HEK293 (cell line): ENCODE results near the gene DENND6B.

ENCODE experiments used
- CTCF ChIA-PET: fragments of 350-600 bp; formaldehyde crosslinking; extraction: SDS; loops from one replicate; lab custom pipeline; 2021; ENCODE audit warnings: antibody characterized with exemption; lab: Yijun Ruan, JAX
- POLR2A ChIA-PET: fragments of 300-600 bp; formaldehyde crosslinking; extraction: SDS; loops from one replicate; lab custom pipeline; 2020; ENCODE audit warnings: antibody characterized with exemption, inconsistent platforms; lab: Yijun Ruan, JAX
- H3K27ac ChIP-seq: fragments of 200-500 bp; sonication (Bioruptor generic); 2 replicates; pipeline ENCODE4 v1.5.1; 2014; ENCODE audit warnings: low read depth, low read length, control low read depth, inconsistent platforms; ENCODE audit errors: extremely low read depth
- H3K36me3 ChIP-seq, 2 experiments: fragments of 200-500 bp in 1 of 2; sonication (Bioruptor generic) in 1 of 2; 1 replicate in 1 of 2; 2 replicates in 1 of 2; pipeline ENCODE4 v1.5.1; 2014 to 2017; ENCODE audit warnings: inconsistent platforms in 2 of 2, low read length in 2 of 2; ENCODE audit not compliant: control insufficient read depth in 2 of 2, insufficient read depth in 1 of 2
- H3K4me1 ChIP-seq: fragments of 200-500 bp; sonication (Bioruptor generic); 2 replicates; pipeline ENCODE4 v1.5.1; 2014; ENCODE audit warnings: mild to moderate bottlenecking, low read length, inconsistent platforms; ENCODE audit not compliant: control insufficient read depth, insufficient read depth
- H3K4me3 ChIP-seq: 2 replicates; pipeline ENCODE4 v1.5.1; 2011; ENCODE audit warnings: low read depth, mild to moderate bottlenecking, control low read depth, low read length, moderate library complexity
- H3K9me3 ChIP-seq: fragments of 200-500 bp; sonication (Bioruptor generic); 2 replicates; pipeline ENCODE4 v1.5.1; 2014; ENCODE audit warnings: low read depth, low read length, inconsistent platforms; ENCODE audit not compliant: control insufficient read depth, insufficient read depth
- GLIS1 ChIP-seq: fragments of 450-650 bp; formaldehyde crosslinking; IDR thresholded peaks from 2 replicates; pipeline ENCODE4 v1.5.1; 2016; ENCODE audit warnings: missing biosample characterization, missing genetic modification characterization
- REPIN1 ChIP-seq: fragments of 450-650 bp; formaldehyde crosslinking; IDR thresholded peaks from 2 replicates; pipeline ENCODE4 v1.5.1; 2017; ENCODE audit warnings: missing biosample characterization, missing genetic modification characterization, low read depth
- SCRT1 ChIP-seq: fragments of 450-650 bp; formaldehyde crosslinking; IDR thresholded peaks from 2 replicates; pipeline ENCODE4 v1.5.1; 2016; ENCODE audit warnings: missing biosample characterization, missing genetic modification characterization, borderline replicate concordance
- SP3 ChIP-seq: fragments of 450-650 bp; formaldehyde crosslinking; IDR thresholded peaks from 2 replicates; pipeline ENCODE4 v1.5.1; 2016; ENCODE audit warnings: missing biosample characterization, missing genetic modification characterization
- SP7 ChIP-seq: fragments of 450-650 bp; formaldehyde crosslinking; IDR thresholded peaks from 2 replicates; pipeline ENCODE4 v1.5.1; 2016; ENCODE audit warnings: missing biosample characterization, missing genetic modification characterization
- ZBTB1 ChIP-seq: fragments of 450-650 bp; formaldehyde crosslinking; IDR thresholded peaks from 2 replicates; pipeline ENCODE4 v1.5.1; 2016; ENCODE audit warnings: missing biosample characterization, missing genetic modification characterization
- ZBTB21 ChIP-seq: fragments of 450-650 bp; formaldehyde crosslinking; IDR thresholded peaks from 2 replicates; pipeline ENCODE4 v1.5.1; 2017; ENCODE audit warnings: missing biosample characterization, missing genetic modification characterization
- ZNF133 ChIP-seq: fragments of 450-650 bp; formaldehyde crosslinking; IDR thresholded peaks from 2 replicates; pipeline ENCODE4 v1.5.1; 2016; ENCODE audit warnings: missing biosample characterization, missing genetic modification characterization
- ZNF274 ChIP-seq, 2 experiments: fragments of 200-500 bp in 1 of 2; fragments of 450-650 bp in 1 of 2; sonication (Bioruptor generic) in 1 of 2; formaldehyde crosslinking in 1 of 2; IDR thresholded peaks; 2 replicates each; pipeline versions ENCODE4 v1.5.1 to v1.6.1; 2014 to 2016; ENCODE audit warnings: borderline replicate concordance in 1 of 2, inconsistent platforms in 1 of 2, low read length in 1 of 2, missing biosample characterization in 1 of 2, missing genetic modification characterization in 1 of 2
- ZNF585B ChIP-seq: fragments of 450-650 bp; formaldehyde crosslinking; IDR thresholded peaks from 2 replicates; pipeline ENCODE4 v1.5.1; 2016; ENCODE audit warnings: missing biosample characterization, missing genetic modification characterization
- ZNF623 ChIP-seq: fragments of 450-650 bp; formaldehyde crosslinking; IDR thresholded peaks from 2 replicates; pipeline ENCODE4 v1.5.1; 2016; ENCODE audit warnings: missing biosample characterization, missing genetic modification characterization
- ZNF624 ChIP-seq: fragments of 450-650 bp; formaldehyde crosslinking; IDR thresholded peaks from 2 replicates; pipeline ENCODE4 v1.5.1; 2017; ENCODE audit warnings: missing biosample characterization, missing genetic modification characterization
- ZNF785 ChIP-seq: fragments of 450-650 bp; formaldehyde crosslinking; IDR thresholded peaks from 2 replicates; pipeline ENCODE4 v1.5.1; 2016; ENCODE audit warnings: missing biosample characterization, missing genetic modification characterization
- ZNF830 ChIP-seq: fragments of 450-650 bp; IDR thresholded peaks from 2 replicates; pipeline ENCODE4 v1.5.0; 2018; ENCODE audit warnings: missing biosample characterization, missing genetic modification characterization, low read depth, mild to moderate bottlenecking, moderate library complexity
- ZNF843 ChIP-seq: fragments of 450-650 bp; formaldehyde crosslinking; IDR thresholded peaks from 2 replicates; pipeline ENCODE4 v1.5.1; 2016; ENCODE audit warnings: missing biosample characterization, missing genetic modification characterization
- TF ChIP-seq, protein P1 (sequence below): fragments of 450-650 bp; formaldehyde crosslinking; IDR thresholded peaks from 2 replicates; pipeline ENCODE4 v1.5.1; 2017; ENCODE audit warnings: missing biosample characterization, missing genetic modification characterization
- TF ChIP-seq, protein P2 (sequence below): fragments of 450-650 bp; formaldehyde crosslinking; IDR thresholded peaks from 2 replicates; pipeline ENCODE4 v1.5.1; 2016; ENCODE audit warnings: missing biosample characterization, missing genetic modification characterization
- TF ChIP-seq, protein P3 (sequence below): fragments of 450-650 bp; formaldehyde crosslinking; IDR thresholded peaks from 2 replicates; pipeline ENCODE4 v1.5.1; 2016; ENCODE audit warnings: missing biosample characterization, missing genetic modification characterization
- TF ChIP-seq, protein P4 (sequence below): fragments of 450-650 bp; IDR thresholded peaks from 2 replicates; pipeline ENCODE4 v1.5.1; 2018; ENCODE audit warnings: missing biosample characterization, mild to moderate bottlenecking, missing genetic modification characterization
- TF ChIP-seq, protein P5 (sequence below): fragments of 450-650 bp; formaldehyde crosslinking; IDR thresholded peaks from 2 replicates; pipeline ENCODE4 v1.5.1; 2016; ENCODE audit warnings: missing biosample characterization, missing genetic modification characterization
- TF ChIP-seq, protein P6 (sequence below): fragments of 450-650 bp; formaldehyde crosslinking; IDR thresholded peaks from 2 replicates; pipeline ENCODE4 v1.5.1; 2016; ENCODE audit warnings: missing biosample characterization, missing genetic modification characterization

DENND6B gene

DNA sequence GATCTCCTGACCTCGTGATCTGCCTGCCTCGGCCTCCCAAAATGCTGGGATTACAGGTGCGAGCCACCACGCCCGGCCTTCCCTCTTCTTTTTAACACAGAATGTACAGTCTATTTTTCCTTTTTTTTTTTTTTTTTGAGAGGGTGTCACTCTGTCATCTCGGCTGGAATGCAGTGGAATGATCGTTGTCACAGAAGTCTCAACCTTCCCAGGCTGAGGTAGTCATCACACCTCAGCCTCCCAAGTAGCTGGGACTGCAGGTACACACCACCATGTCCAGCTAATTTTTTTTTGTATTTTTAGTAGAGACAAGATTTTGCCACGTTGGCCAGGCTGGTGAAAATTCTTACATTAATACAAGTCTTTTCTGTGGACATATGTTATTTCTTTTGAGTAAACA lies 29.4 kb upstream of the DENND6B start:
- Histone ChIP-seq H3K4me3 (no peak overlapping the region), H3K9me3 (no peaks in the 10 kb centered on the region), H3K27ac (no peak overlapping the region), H3K36me3 (peaks cover 16 to 36% of the 10 kb centered on the region in 2 experiments; a peak in 2 of 3 replicates), H3K4me1 (no peaks in the 10 kb centered on the region)
- TF ChIP-seq SCRT1 = no peak
- TF ChIP-seq ZNF843 (tag by site-specific recombination) = no peak
- TF ChIP-seq, protein P1, sequence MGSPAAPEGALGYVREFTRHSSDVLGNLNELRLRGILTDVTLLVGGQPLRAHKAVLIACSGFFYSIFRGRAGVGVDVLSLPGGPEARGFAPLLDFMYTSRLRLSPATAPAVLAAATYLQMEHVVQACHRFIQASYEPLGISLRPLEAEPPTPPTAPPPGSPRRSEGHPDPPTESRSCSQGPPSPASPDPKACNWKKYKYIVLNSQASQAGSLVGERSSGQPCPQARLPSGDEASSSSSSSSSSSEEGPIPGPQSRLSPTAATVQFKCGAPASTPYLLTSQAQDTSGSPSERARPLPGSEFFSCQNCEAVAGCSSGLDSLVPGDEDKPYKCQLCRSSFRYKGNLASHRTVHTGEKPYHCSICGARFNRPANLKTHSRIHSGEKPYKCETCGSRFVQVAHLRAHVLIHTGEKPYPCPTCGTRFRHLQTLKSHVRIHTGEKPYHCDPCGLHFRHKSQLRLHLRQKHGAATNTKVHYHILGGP (tag by site-specific recombination) = no peak
- no peak for TF ChIP-seq ZNF274 (IDR thresholded peaks at IDR 0.05; ENCODE audit: low read length)
- TF ChIP-seq ZNF274 (tag by site-specific recombination; IDR thresholded peaks at IDR 0.05; ENCODE audit: borderline replicate concordance) = no peak
- TF ChIP-seq SP3 (tag by site-specific recombination) = no peak
- ChIA-PET POLR2A (no interaction called here), CTCF (no interaction called here)

DNA sequence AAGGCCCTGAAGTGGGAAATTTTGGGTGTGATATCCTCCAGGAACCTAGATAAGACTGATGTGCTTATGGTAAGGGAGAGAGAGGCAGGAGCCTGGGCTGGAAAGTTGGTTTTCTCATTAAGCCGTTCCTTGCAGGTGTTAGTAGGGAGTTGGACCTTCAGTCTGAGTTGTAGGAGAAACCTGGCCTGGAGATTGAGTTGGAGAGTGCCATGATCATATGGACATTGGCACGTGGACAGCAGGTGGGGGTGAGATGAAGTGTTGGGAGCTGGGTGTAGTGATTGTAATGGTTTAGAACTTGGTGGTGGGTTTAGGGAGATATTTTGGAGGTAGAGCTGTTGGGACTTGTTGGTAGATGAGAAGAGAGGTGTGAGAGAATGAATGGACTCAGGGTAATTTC lies 21.2 kb upstream of the DENND6B start:
- CTCF ChIA-PET = interaction anchor here (0.8 kb wide), 1 partner anchor 12 kb away, joined by 4 read pairs; no protein-coding TSS in a partner anchor
- POLR2A ChIA-PET = no interaction called here
- peaks cover 10 to 34% of the 10 kb centered on the region in 2 experiments; a peak in 2 of 3 replicates for H3K36me3 ChIP-seq
- no peak for TF ChIP-seq ZNF624 (tag by site-specific recombination)
- TF ChIP-seq ZNF585B (tag by site-specific recombination) = no peak
- TF ChIP-seq ZNF830 (tag by site-specific recombination) = no peak
- no peak for TF ChIP-seq REPIN1 (tag by site-specific recombination)
- TF ChIP-seq, protein P2, sequence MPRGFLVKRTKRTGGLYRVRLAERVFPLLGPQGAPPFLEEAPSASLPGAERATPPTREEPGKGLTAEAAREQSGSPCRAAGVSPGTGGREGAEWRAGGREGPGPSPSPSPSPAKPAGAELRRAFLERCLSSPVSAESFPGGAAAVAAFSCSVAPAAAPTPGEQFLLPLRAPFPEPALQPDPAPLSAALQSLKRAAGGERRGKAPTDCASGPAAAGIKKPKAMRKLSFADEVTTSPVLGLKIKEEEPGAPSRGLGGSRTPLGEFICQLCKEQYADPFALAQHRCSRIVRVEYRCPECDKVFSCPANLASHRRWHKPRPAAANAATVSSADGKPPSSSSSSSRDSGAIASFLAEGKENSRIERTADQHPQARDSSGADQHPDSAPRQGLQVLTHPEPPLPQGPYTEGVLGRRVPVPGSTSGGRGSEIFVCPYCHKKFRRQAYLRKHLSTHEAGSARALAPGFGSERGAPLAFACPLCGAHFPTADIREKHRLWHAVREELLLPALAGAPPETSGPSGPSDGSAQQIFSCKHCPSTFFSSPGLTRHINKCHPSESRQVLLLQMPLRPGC (tag by site-specific recombination) = no peak
- no peak for TF ChIP-seq ZNF785 (tag by site-specific recombination)
- no peak for TF ChIP-seq ZBTB21 (tag by site-specific recombination)
- TF ChIP-seq GLIS1 = no peak
- TF ChIP-seq, protein P3, sequence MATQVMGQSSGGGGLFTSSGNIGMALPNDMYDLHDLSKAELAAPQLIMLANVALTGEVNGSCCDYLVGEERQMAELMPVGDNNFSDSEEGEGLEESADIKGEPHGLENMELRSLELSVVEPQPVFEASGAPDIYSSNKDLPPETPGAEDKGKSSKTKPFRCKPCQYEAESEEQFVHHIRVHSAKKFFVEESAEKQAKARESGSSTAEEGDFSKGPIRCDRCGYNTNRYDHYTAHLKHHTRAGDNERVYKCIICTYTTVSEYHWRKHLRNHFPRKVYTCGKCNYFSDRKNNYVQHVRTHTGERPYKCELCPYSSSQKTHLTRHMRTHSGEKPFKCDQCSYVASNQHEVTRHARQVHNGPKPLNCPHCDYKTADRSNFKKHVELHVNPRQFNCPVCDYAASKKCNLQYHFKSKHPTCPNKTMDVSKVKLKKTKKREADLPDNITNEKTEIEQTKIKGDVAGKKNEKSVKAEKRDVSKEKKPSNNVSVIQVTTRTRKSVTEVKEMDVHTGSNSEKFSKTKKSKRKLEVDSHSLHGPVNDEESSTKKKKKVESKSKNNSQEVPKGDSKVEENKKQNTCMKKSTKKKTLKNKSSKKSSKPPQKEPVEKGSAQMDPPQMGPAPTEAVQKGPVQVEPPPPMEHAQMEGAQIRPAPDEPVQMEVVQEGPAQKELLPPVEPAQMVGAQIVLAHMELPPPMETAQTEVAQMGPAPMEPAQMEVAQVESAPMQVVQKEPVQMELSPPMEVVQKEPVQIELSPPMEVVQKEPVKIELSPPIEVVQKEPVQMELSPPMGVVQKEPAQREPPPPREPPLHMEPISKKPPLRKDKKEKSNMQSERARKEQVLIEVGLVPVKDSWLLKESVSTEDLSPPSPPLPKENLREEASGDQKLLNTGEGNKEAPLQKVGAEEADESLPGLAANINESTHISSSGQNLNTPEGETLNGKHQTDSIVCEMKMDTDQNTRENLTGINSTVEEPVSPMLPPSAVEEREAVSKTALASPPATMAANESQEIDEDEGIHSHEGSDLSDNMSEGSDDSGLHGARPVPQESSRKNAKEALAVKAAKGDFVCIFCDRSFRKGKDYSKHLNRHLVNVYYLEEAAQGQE (tag by site-specific recombination) = no peak
- TF ChIP-seq ZNF623 (tag by site-specific recombination) = peak; percentile 73; the same call in 1 of the 2 replicates
- TF ChIP-seq, protein P4, sequence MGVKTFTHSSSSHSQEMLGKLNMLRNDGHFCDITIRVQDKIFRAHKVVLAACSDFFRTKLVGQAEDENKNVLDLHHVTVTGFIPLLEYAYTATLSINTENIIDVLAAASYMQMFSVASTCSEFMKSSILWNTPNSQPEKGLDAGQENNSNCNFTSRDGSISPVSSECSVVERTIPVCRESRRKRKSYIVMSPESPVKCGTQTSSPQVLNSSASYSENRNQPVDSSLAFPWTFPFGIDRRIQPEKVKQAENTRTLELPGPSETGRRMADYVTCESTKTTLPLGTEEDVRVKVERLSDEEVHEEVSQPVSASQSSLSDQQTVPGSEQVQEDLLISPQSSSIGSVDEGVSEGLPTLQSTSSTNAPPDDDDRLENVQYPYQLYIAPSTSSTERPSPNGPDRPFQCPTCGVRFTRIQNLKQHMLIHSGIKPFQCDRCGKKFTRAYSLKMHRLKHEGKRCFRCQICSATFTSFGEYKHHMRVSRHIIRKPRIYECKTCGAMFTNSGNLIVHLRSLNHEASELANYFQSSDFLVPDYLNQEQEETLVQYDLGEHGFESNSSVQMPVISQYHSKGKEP (tag by site-specific recombination) = no peak
- TF ChIP-seq, protein P5, sequence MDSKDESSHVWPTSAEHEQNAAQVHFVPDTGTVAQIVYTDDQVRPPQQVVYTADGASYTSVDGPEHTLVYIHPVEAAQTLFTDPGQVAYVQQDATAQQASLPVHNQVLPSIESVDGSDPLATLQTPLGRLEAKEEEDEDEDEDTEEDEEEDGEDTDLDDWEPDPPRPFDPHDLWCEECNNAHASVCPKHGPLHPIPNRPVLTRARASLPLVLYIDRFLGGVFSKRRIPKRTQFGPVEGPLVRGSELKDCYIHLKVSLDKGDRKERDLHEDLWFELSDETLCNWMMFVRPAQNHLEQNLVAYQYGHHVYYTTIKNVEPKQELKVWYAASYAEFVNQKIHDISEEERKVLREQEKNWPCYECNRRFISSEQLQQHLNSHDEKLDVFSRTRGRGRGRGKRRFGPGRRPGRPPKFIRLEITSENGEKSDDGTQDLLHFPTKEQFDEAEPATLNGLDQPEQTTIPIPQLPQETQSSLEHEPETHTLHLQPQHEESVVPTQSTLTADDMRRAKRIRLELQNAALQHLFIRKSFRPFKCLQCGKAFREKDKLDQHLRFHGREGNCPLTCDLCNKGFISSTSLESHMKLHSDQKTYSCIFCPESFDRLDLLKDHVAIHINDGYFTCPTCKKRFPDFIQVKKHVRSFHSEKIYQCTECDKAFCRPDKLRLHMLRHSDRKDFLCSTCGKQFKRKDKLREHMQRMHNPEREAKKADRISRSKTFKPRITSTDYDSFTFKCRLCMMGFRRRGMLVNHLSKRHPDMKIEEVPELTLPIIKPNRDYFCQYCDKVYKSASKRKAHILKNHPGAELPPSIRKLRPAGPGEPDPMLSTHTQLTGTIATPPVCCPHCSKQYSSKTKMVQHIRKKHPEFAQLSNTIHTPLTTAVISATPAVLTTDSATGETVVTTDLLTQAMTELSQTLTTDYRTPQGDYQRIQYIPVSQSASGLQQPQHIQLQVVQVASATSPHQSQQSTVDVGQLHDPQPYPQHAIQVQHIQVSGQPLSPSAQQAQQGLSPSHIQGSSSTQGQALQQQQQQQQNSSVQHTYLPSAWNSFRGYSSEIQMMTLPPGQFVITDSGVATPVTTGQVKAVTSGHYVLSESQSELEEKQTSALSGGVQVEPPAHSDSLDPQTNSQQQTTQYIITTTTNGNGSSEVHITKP = no peak
- no peak for TF ChIP-seq SP7
- TF ChIP-seq ZNF133 (tag by site-specific recombination) = peak; percentile 91
- TF ChIP-seq ZBTB1 = no peak
- TF ChIP-seq, protein P6, sequence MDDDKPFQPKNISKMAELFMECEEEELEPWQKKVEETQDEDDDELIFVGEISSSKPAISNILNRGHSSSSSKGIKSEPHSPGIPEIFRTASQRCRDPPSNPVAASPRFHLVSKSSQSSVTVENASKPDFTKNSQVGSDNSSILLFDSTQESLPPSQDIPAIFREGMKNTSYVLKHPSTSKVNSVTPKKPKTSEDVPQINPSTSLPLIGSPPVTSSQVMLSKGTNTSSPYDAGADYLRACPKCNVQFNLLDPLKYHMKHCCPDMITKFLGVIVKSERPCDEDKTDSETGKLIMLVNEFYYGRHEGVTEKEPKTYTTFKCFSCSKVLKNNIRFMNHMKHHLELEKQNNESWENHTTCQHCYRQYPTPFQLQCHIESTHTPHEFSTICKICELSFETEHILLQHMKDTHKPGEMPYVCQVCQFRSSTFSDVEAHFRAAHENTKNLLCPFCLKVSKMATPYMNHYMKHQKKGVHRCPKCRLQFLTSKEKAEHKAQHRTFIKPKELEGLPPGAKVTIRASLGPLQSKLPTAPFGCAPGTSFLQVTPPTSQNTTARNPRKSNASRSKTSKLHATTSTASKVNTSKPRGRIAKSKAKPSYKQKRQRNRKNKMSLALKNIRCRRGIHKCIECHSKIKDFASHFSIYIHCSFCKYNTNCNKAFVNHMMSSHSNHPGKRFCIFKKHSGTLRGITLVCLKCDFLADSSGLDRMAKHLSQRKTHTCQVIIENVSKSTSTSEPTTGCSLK = no peak

More for the DNA sequence above, 21.2 kb upstream of the DENND6B start:
- H3K9me3 ChIP-seq = no peaks in the 10 kb centered on the region
- H3K4me3 ChIP-seq = no peak overlapping the region
- no peaks in the 10 kb centered on the region for H3K4me1 ChIP-seq
- no peak overlapping the region for H3K27ac ChIP-seq
